Measurements from ENCODE around the gene KLLN. TPM values are rescaled to one million over a fixed set of nuclear protein-coding genes. Genes with fewer than 3 reads are reported as not detected.
"Not testable (repeated sequence)": the region's sequence is repeated elsewhere in the genome, so short reads cannot be mapped to it uniquely, and the experiment has no call there.

Gene KLLN
- total RNA-seq, 1 donor from 2014 or later, result not detected

DNA sequence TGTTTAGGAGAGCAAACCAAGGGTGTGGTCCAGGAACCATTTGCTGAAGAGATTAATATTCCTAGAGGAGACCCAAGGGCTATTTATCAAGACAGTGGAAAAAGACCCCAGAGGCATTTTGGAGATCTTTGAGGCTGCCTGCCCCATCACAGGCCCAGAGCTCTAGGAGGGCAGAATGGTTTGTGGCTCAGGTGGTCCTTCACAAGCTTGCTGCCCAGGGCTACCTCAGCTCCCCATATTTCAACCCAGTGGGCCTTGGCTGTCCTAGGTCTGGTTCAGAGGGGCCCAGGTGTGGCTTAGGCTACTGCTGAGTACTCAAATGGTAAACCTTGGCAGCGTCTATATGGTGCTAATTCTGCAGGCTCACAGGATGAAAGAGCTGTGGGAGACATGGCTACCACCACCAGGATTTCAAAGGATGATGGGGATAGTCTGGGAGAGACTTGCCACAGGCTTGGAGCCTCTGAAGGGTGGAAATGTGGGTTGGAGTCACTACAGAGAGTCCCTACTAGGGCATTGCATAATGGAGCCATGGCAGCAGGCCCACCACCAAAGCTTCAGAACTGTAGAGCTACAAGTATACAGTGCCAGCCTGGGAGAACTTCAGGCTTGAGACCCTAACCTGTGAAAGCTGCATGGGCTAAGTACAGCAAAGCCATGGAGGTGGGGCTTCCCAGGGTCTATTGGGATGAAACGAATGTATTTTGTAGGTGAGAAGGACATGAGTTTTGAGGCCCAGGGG is 24.4 kb upstream of the KLLN start:
- Histone ChIP-seq H3K27me3 (no peaks in the 10 kb centered on the region), H3K9me3 (no peaks in the 10 kb centered on the region), H3K27ac (no peak overlapping the region), H3K4me1 (peaks cover 0 to 11% of the 10 kb centered on the region in 2 donors), H3K36me3 (peaks cover 9 to 19% of the 10 kb centered on the region in 2 donors), H3K4me3 (no peak overlapping the region)
- no peak for DNase-seq (ENCODE audit: low spot score in 2 of 2)
- no peak for TF ChIP-seq CTCF (IDR thresholded peaks at IDR 0.05)
- intact Hi-C loops (cut with DNase I), result no loop called here

DNA sequence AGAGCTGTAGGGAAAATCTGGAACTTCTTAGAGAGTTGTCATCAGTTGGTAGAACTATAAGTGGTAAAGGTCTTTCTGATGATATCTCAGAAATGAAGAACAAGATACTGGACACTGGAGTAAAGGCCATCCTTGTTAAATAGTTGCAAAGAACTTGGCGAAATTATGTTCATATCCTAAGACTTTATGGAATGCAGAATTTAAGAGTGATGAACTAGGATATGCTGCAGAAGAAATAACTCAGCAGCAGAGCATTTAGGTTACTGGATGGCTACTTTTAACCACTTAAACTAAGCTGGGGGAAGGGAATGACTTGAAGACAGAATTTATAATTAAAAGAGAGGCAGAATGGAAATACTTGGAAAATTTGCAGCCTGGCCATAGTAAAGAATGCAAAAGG is 23.8 kb upstream of the KLLN start:
- H3K36me3 ChIP-seq, result peaks cover 9 to 19% of the 10 kb centered on the region in 2 donors
- no peak overlapping the region for H3K27ac ChIP-seq
- H3K4me3 ChIP-seq, result no peak overlapping the region
- no peaks in the 10 kb centered on the region for H3K9me3 ChIP-seq
- H3K4me1 ChIP-seq, result peaks cover 0 to 13% of the 10 kb centered on the region in 2 donors
- intact Hi-C loops (cut with DNase I), result no loop called here
- H3K27me3 ChIP-seq, result no peaks in the 10 kb centered on the region
- no peak for TF ChIP-seq CTCF (IDR thresholded peaks at IDR 0.05)
- DNase-seq (ENCODE audit: low spot score in 2 of 2), result no peak

- DNase-seq (ENCODE audit: low spot score in 2 of 2), result no peak
- Histone ChIP-seq H3K27me3 (no peaks in the 10 kb centered on the region), H3K27ac (no peak overlapping the region), H3K36me3 (peaks cover 9 to 19% of the 10 kb centered on the region in 2 donors), H3K4me1 (peaks cover 0 to 14% of the 10 kb centered on the region in 2 donors), H3K9me3 (no peaks in the 10 kb centered on the region), H3K4me3 (no peak overlapping the region)
- TF ChIP-seq CTCF (IDR thresholded peaks at IDR 0.05), result no peak
- intact Hi-C loops (cut with DNase I), result no loop called here
Observed at GRCh38 chr10:87886635-87887034, 23.3 kb upstream of the KLLN start.

DNA sequence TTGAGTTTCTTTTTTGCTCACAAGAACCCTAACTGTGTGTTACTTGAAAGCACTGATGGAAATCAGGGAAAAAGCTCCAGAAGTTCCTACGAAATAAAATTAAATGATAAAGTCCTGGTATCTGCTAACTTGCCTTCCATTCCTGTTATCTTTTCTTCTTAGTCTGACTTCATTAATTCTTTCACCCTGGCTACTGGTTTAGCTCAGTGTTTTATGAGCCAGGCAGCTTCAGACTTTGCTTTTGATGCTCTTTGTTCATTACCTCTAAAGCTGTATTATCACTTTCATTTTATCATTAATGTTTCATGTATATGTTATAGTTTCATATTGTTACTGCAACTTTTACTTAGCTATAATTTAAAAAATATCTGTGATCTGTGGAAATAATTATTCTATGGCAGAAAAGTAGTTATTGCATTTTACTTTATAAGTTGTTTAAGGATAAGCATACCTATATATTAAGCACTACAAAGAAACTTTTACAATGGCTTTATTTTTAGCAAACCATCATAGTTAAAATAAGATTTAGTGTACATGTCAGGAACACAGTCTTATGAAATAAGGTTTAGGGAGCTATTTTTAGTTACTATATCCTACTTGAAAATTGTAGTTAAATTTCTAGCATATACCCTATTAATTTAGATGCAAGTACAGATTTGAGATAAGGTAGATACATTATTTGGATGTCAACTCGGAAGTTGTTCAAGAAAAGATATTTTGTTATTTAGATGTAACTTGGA is 19.4 kb upstream of the KLLN start:
- H3K36me3 ChIP-seq, result peaks cover 9 to 15% of the 10 kb centered on the region in 2 donors
- TF ChIP-seq CTCF (IDR thresholded peaks at IDR 0.05), result no peak
- intact Hi-C loops (cut with DNase I), result no loop called here
- no peak for DNase-seq (ENCODE audit: low spot score in 2 of 2)
- H3K4me1 ChIP-seq, result peaks cover 0 to 21% of the 10 kb centered on the region in 2 donors
- H3K9me3 ChIP-seq, result no peaks in the 10 kb centered on the region
- no peak overlapping the region for H3K4me3 ChIP-seq
- H3K27me3 ChIP-seq, result no peaks in the 10 kb centered on the region
- no peak overlapping the region for H3K27ac ChIP-seq

- H3K4me3 ChIP-seq; intact Hi-C loops (cut with DNase I); H3K9me3 ChIP-seq; H3K36me3 ChIP-seq; H3K27me3 ChIP-seq; H3K27ac ChIP-seq; DNase-seq (ENCODE audit: low spot score in 2 of 2): not testable (repeated sequence)
- H3K4me1 ChIP-seq, result peaks cover 0 to 29% of the 10 kb centered on the region in 2 donors
Observed at GRCh38 chr10:87881373-87882059, 18.2 kb upstream of the KLLN start.

GRCh38 chr10:87880336-87880735 is 17.0 kb upstream of the KLLN start:
- Histone ChIP-seq H3K27ac (no peak overlapping the region), H3K27me3 (no peaks in the 10 kb centered on the region), H3K36me3 (no peaks in the 10 kb centered on the region), H3K4me3 (no peak overlapping the region), H3K9me3 (no peaks in the 10 kb centered on the region), H3K4me1 (peaks cover 0 to 37% of the 10 kb centered on the region in 2 donors)
- DNase-seq (ENCODE audit: low spot score in 2 of 2), result no peak
- no peak for TF ChIP-seq CTCF (IDR thresholded peaks at IDR 0.05)
- intact Hi-C loops (cut with DNase I), result no loop called here

Measured in ascending aorta (tissue), 2 donors.